ENCODE measurements around the gene NPIPA7.
"Not testable (repeated sequence)": the region's sequence is repeated elsewhere in the genome, so short reads cannot be mapped to it uniquely, and the experiment has no call there.

NPIPA7 gene

DNA sequence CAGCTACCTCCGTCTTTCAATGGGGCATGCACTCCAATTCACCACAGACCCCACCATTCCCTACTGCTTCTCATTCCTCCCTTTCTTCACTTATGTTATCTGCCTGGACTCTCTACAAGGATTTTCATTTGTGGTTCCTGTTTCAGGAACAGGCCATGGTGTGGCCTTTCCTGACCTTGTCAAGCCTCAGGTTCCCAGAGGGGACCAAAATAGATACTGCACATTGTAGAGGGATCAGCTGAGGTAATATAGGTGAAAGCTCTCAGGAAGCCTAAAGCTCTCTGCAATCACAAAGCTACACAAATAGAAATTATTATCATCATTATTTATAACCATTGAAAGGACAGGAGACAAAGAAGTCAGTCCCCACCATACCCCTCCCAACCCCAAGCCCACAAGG lies 41.6 kb downstream of the NPIPA7 start:
- not testable (repeated sequence) for DNase-seq

DNA sequence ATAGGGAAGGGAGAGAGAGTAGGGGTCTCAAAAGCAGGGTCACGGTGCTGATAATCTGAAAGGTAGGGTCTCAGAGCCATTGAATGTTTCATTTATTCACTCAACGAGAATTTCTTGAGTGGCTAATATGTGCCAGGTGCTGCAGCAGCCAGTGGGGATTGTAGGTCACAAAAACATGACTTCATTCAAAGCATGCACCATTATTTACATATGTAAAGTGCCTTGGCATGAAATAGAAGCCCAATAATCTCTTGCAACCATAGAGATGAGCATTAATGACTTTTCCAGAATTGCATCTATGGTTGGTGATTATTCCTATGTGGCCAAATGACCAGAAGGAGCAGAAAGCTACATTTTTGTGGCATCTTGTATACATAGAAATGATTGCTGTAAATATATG lies 46.2 kb downstream of the NPIPA7 start:
- DNase-seq, result not testable (repeated sequence)

DNA sequence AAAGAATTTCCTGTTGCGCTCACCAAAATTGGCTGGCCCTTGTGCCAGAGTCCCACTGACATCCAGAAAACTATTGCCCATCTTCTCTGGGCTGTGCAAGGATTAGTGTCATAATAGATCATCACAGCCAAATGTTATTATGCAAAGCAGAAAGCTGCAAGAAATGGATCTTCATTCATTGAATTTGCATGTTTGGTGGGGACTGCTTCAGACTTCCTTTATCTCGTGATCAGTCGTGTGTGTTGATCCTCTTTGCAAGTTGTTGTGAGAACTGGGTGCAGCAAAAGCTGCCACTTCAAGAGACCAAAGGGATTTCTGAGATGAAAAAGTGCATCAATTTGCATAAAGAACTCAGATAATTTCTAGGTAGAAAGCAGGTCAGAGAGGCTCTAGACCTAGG lies 52.2 kb downstream of the NPIPA7 start:
- not testable (repeated sequence) for DNase-seq

DNA sequence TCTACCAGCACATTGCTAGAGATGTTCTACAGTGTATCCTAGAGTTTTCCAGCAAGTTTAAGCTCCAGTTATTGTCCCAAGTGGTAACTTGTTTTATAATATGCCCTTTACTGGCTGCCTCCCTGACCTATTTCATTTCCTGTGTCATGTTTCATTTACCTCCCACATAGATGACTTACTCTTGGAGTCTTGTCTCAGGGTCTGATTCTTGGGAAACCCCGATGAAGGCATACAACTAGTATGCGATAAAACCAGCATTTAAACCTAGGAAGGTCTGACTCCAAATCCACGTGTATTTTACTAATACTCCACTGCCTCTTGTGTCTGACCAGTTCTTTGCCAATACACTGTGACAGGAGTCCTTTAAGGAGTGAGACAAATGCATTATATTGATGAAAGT lies 55.8 kb downstream of the NPIPA7 start:
- DNase-seq, result not testable (repeated sequence)

DNA sequence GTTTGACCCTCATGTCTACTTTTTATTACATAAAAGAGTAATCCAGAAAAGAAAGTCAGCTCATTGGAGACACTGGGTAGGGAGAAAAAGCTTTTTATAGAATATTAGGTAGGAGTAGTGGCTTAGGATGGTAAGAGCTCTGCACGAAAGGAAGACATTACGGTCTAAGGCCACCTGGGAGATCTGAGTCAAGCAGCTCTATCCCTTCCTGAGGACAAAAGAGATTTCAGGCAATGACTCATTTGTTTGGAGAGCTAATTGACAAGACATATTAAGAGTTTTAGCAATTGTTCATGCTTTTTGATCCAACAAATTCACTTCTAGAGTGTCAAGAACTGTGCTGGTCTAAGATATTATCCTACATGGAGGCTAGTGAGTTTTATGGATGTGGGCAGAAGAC lies 62.5 kb downstream of the NPIPA7 start:
- DNase-seq, result not testable (repeated sequence)

All from fibroblast of skin of back (primary cell).